Astrocyte of the hippocampus (primary cell): Measurements from ENCODE around the gene CNTRL.
"Not testable (repeated sequence)": the region's sequence is repeated elsewhere in the genome, so short reads cannot be mapped to it uniquely, and the experiment has no call there.

ENCODE experiments used
- DNase-seq: peaks from one replicate; pipeline ENCODE4 v3.0.0; 2011; ENCODE audit warnings: low read depth, low spot score

The CNTRL gene, protein sequence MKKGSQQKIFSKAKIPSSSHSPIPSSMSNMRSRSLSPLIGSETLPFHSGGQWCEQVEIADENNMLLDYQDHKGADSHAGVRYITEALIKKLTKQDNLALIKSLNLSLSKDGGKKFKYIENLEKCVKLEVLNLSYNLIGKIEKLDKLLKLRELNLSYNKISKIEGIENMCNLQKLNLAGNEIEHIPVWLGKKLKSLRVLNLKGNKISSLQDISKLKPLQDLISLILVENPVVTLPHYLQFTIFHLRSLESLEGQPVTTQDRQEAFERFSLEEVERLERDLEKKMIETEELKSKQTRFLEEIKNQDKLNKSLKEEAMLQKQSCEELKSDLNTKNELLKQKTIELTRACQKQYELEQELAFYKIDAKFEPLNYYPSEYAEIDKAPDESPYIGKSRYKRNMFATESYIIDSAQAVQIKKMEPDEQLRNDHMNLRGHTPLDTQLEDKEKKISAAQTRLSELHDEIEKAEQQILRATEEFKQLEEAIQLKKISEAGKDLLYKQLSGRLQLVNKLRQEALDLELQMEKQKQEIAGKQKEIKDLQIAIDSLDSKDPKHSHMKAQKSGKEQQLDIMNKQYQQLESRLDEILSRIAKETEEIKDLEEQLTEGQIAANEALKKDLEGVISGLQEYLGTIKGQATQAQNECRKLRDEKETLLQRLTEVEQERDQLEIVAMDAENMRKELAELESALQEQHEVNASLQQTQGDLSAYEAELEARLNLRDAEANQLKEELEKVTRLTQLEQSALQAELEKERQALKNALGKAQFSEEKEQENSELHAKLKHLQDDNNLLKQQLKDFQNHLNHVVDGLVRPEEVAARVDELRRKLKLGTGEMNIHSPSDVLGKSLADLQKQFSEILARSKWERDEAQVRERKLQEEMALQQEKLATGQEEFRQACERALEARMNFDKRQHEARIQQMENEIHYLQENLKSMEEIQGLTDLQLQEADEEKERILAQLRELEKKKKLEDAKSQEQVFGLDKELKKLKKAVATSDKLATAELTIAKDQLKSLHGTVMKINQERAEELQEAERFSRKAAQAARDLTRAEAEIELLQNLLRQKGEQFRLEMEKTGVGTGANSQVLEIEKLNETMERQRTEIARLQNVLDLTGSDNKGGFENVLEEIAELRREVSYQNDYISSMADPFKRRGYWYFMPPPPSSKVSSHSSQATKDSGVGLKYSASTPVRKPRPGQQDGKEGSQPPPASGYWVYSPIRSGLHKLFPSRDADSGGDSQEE (N-terminal part only)

DNA sequence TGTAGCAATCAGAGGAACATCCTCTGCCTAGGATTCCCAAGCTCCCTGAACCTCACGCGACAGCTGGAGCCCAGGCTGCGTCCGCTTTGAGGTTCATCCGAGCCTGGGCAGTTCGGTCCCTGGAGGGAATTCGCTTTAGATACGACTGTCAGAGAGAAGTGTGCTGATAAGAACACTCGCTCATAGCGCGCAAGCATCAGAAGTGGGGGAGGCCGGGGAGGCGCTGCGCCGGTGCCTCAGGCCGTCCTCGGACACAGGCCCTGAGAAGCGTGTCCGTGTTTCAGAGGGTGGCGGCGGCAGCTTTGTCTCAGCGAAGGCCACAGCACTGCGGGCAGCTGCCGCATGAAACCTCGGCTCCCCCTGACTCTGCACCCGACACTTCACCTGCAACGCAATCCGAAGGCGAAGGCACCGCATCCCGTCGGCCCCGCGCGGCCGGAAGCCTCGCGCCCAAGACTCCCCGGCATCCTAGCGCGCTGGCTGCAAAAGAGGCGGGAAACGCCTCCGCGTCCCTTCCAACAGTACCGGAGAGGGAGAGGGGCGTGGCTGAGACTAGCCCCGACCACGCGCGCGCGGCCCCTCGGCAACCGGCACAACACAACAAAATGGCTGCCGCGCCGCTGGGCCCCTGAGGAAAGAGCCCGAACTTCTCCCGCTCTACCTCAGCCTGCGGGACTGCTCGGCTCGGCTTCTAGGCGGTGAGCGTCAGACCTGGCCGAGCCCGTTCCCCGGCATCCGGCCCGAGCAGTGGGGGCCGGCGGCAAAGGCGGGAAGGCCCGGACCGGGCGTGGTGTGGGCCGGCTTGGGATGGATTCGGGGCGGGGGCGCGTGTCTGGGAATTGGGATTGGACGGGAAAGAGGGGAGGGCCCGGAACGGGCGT is at the start of gene CNTRL:
CNTRL (plus strand) TSS at position 586 of the 881 bp plus-strand sequence. CDS start 13,372 bp downstream, outside the sequence.
- DNase-seq = peak; percentile 95

DNA sequence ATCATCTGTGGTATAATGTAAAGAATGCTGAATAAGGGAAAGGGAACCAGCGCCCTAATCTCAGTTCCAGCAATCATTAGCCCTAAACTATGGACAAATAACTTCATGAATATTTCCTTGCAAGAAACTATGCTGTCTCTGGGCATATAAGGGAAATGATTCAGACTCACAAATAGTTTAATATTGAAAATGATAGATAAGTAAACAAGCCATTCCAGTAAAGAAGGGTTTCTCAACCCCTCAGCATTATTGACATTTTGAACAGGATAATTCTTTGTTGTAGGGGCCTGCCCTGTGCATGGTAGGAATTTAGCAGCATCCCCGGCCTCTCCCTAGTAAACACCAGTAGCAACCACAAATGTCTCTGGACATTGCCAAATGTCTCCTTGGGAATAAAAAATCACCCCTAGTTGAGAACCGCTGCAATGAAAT is 48.5 kb upstream of the CNTRL start:
- DNase-seq = peak; percentile 49

DNA sequence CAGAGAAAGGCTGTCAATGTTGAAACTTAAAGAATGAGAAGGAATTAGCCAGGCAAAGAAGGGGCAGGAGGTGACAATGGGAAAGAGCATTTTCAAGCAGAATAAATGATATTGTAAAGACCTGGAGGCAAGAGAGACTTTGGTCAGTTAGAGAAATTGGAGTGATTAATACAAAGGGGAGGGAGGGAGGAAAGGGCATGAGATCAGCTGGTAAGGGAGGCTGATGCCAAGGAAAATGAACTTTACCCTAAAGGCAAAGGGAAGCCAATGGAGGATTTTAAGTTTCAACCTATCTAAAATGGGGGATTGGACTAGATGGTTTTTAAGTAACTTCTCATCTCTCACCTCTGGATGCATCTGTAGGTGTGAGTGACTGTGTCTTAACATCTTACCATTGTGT is 48.0 kb upstream of the CNTRL start:
- no peak for DNase-seq

DNA sequence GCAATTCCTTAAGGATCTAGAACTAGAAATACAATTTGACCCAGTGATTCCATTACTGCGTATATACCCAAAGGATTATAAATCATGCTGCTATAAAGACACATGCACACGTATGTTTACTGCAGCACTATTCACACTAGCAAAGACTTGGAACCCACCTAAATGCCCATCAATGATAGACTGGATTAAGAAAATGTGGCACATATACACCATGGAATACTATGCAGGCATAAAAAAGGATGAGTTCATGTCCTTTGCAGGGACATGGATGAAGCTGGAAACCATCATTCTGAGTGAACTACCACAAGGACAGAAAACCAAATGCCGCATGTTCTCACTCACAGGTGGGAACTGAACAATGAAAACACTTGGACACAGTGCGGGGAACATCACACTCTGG is 46.5 kb upstream of the CNTRL start:
- not testable (repeated sequence) for DNase-seq

DNA sequence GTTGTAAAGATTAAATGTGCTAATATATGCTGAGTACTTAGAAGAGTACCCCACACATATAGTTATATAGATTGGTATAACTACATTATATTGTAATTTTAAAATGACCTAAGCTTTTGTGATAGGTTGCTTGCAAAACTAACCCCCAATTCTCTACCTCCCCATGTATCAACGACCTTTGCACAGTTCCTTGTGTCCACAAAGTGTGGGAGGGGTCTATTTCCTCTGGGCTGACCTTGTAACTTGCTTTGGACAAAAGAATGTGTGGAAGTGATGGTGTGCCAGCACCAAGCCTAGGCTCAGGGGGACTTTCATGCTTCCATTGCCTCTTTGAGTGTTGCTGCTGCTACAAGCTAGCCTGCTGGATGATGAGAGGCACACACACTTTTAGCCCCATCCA is 45.3 kb upstream of the CNTRL start:
- no peak for DNase-seq

DNA sequence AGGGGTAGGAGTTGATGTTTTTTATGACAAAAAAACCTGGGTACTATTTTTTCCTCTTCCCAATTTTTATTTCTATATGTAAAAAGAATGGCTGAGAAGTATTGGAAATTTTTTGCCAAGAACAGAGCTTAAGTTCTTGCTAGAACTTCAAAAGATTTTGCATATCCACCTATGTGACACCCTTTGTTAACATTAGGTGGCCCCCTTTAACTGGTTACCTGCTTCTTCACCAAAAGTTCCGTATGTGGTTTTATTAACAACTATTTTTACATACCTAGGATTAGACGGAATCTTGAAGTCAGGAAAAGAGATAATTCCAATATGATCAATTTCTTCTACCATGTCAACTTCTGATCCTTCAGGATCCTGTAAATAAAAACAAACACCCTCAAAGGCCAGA is 40.2 kb upstream of the CNTRL start:
- no peak for DNase-seq

DNA sequence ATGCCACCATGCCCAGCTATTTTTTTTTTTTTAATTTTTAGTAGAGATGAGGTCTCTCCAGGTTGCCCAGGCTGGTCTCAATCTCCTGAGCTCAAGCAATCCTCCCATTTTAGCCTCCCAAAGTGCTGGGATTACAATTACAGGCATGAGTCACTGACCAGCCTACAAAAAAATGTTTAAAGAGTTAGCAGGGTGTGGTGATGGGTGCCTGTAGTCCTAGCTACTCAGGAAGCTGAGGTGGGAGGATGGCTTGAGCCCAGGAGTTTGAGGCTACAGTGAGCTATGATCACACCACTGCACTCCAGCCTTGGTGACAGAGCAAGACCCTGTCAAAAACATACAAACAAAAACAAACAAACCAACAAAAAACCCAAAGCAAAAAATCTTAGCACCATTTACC is 39.0 kb upstream of the CNTRL start:
- DNase-seq = not testable (repeated sequence)

DNA sequence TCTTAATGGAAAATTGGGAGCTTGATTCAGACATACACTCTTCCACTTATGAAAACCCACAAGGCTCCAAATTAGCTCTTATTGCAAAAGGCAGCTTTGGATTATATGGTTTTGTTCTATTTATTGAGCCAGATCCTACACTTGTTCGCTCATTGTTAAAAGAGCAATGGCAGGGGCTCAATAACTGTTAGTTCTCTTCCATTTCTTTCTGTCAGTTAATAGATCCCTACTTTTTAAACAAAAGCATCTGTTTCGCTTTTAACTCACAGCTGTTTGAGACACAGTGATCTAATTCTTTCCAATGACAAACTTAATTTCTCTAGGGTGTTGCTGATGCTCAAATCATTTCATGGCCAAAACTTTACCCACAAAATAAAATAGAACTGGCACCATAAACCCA is 36.4 kb upstream of the CNTRL start:
- no peak for DNase-seq

DNA sequence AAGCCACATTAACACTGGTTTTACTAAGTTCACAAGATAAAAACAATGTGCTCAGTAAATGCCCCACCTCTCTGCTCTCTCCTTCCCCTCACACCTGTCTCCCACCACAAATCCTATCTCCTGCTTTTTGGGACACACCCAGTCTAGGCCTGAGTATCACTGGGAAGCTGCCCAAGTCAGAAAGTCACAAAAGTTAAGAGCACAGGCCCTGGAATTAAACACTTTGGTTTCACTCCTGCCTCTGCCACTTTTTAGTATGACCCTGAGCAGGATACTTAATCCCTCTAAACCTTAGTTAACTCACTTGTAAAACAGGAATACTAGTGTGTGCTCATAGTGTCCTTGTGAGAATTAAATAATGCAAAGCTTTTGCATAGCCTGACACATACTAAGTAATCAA is 36.0 kb upstream of the CNTRL start:
- DNase-seq = no peak

DNA sequence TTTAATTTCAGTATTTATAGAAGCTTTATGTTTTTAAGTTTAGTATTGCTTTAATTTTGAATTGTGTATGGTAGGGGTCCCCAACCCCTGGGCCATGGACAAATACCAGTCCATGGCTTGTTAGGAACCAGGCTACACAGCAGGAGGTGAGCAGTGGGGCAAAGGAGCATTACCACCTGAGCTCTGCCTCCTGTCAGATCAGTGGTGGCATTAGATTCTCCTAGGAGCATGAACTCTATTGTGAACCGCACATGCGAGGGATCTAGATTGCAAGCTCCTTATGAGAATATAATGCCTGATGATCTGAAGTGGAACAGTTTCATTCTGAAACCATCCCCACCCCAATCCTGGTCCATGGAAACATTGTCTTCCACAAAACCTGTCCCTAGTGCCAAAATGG is 26.6 kb upstream of the CNTRL start:
- no peak for DNase-seq

DNA sequence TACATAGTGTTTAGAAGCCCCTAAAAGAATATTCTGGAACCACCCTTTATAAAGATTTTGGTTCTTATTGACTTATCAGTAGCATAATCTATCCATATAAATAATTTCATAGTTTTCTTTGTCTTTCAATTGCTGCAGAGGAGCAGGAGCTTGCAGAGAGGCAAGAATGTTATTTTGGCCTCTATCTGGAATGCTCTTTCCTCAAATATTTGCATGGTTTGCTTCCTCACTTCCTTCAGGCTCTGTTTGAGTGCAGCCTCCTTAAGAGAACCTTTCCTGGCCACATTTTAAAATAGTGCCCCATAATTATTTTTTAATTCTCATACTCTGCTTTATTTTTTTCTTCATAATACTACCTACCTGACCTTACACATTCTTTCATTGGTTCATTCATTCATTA is 26.1 kb upstream of the CNTRL start:
- peak; percentile 22 for DNase-seq

DNA sequence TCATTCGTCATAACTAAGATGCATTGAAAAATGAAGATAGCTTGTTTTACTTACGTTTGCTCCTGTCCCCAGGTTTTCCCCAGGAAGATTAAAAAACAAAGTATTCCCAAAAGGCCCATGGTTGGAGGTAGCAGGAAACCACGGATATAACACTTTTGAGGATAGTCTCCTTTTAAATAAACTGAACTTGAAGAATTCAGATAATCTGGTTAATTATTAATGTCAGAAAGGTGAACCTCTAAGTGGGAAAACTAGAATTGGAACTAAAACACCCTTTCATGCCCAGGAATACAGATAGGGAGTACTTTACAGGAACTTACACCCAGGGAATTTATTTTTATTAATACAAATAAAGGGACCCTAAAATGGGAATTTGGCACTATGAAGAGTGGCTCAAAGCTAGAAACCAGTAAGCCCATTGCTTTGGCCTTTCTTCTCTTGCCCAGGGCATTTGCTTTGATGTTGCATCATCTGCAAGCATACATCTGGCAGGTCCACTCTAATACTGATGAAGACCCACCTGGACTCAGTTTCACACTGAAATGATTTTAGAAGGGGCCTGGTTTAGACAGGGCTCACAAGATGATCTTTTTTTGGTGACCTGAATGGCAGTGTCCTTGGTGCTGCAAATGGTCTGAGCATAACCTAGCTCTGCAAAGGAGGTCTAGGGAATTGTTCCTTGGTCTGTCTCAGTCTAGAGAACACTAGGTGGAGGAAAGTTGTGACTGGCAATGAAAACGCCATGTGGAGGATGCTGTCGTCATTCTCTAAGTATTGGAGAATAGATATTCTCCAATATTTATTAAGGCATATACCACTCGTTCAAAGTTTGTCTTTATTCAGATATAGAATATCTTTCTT is 24.4 kb upstream of the CNTRL start, which contains the start of gene C5:
C5 (minus strand) TSS at position 148 of the 861 bp plus-strand sequence; CDS start at position 119, 29 bp downstream.
- DNase-seq = no peak

DNA sequence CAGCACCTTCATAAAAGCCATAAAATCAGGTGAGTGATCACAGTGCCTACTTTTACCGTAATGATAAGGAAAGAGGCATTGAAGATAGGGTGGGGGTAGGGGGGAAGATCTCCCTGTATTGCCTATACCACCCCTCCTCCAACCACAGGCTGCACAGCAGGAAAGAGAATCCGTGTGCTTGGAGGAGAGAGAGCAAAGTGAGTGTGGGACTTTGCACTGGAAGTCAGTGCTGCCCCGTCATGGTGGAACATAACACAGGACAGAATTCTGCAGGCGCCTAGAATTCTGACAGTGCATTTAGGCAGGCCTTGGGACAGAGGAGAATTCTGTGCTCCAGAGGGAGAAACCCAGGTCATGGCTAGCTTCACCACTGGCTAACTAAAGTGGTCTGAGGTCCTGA is 21.2 kb upstream of the CNTRL start:
- DNase-seq = no peak

DNA sequence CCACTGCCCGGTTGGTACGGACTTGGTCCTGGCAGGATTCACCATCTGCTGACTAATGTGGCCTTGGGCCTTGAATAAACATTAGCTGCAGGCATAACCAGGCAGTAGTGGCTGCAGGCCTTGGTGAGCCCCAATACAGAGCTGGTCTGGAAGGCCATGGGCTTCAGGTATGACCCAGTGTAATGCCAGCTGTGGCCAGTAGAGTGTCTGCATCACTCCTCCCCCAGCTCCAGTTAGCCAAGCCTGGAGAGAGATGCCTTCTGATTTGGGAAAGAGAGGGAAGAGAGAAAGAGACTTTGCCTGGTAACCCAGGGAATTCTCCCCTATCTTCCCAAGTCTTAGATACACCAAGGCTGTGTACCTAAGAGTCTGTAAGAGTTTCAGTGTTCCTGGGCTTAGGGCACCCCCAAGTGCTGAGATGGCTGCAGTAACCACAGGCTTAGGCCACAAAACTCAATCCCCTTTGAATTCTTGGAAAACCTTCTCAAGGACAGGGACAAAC is 19.1 kb upstream of the CNTRL start:
- DNase-seq = no peak

DNA sequence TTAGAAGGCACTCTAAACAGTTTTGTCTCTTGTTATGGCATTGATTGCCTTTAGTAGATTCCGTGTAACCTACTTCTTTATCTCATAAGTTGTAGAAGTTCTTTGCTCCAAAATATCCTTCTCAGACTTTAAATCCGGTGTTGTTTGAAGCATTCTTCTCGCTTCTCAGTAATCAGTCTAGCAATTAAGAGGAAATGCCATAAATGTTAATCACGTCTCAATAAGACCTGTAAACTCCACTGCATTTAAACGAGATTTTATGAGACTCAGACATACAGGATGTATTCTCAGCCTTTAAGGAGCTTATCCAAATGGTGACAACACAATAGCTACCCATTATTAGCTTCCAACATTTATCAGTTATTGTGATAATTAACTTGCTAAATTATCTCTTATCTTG is 16.9 kb upstream of the CNTRL start:
- DNase-seq = no peak

DNA sequence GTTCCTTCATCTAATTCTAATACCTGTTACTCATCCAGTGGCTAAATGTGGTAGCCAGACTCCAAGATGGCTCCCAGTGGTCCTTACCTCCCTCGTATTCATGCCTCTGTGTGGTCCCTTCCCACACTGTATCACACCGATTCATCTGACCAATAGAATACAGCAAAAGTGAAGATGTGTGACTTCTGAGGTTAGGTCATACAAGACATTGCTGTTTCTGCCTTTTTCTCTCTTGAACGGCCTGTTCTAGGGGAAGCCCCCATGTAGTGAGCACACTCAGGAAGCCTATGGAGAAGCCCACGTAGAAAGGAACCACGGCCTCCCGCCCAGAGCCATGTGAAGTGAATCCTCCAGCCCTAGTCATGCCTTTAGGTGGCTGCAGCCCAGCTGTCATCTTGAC is 15.2 kb upstream of the CNTRL start:
- DNase-seq = no peak

DNA sequence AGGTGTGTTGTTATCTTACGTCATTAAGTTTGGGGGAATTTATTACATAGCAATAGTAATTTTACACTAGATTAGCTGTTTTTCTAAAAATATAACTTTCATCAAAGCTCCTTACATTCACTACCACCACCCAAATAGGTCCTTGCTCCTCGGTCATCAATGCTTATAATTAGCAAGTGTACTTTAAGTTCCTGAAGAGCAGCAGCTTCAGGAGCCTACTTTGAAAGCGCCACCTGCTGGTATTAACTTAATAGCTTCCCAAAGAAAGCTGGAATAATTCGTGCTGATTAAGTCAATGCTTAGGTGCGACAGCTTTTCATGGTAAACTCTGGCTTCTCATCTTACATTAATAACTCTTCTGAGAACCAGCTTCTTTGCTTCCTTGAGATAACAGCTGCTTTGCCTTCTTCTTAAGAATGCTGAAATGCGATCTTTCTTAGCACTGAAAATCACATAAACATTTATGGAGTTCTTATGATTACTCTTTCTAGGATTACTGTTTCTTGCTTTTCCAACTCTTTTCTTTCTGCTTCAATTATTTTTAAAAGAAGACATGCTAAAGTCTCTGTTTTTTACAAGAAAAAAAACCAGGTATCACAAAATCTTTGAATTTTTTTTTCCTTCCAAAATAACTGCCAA is 14.6 kb upstream of the CNTRL start:
- DNase-seq = peak; percentile 79

DNA sequence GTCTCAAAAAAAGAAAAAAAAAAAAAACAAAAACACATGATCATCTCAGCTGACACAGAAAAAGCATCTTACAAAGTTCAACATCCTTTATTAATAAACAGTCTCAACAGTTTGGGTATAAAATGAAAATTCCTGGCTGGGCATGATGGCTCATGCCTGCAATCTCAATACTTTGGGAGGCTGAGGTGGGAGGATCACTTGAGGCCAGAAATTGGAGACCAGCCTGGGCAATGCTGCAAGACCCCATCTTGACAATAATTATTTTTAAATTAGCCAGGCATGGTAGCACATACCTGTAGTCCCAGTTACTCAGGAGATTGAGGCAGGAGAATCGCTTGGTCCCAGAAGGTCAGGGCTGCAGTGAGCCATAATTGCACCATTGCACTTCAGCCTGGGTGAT is 7.9 kb upstream of the CNTRL start:
- no peak for DNase-seq

DNA sequence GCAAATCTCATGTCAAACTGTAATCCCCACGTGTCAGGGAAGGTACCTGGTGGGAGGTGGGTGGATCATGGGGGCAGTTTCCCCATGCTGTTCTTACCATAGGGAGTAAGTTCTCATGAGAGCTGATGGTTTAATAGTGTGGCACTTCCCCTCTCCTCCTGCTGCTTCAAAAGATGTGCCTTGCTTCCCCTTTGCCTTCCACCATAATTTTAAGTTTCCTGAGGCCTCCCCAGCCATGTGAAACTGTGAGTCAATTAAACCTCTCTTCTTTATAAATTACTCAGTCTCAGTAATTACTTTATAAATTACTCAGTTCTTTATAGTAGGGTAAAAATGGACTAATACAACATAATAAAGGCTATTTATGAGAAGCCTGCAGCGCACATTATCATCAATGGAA is 7.1 kb upstream of the CNTRL start:
- no peak for DNase-seq
